HepG2 (cell line): ENCODE measurements around the gene AHCY. TPM values are rescaled to one million over a fixed set of nuclear protein-coding genes. Genes with fewer than 3 reads are reported as not detected.
A peak's percentile ranks its signal among the peaks of the same experiment; 100 is the strongest.

ENCODE experiments used
- CHD2 ChIP-seq: IDR thresholded peaks from 2 replicates; pipeline ENCODE4 v1.6.1; 2011; ENCODE audit warnings: low read depth, low read length, improper control_type of control experiment
- GMEB2 ChIP-seq: IDR thresholded peaks from 2 replicates; pipeline ENCODE4 v1.6.1; 2016; ENCODE audit warnings: missing biosample characterization, missing genetic modification reagents, low read depth
- HNF4G ChIP-seq, 2 experiments: sonication (generic) in 1 of 2; formaldehyde crosslinking in 1 of 2; IDR thresholded peaks; 2 replicates each; pipeline versions ENCODE4 v1.4.0 to v1.6.1; 2011 to 2020; ENCODE audit warnings: borderline replicate concordance in 2 of 2, low read depth in 2 of 2, mild to moderate bottlenecking in 2 of 2, low read length in 1 of 2, missing genetic modification reagents in 1 of 2, moderate library complexity in 1 of 2
- IRF1 ChIP-seq: sonication (generic); formaldehyde crosslinking; IDR thresholded peaks from 2 replicates; pipeline ENCODE4 v1.4.0; 2020; ENCODE audit warnings: low read depth, mild to moderate bottlenecking, missing genetic modification reagents
- IRX3 ChIP-seq: sonication (generic); formaldehyde crosslinking; IDR thresholded peaks from 2 replicates; pipeline ENCODE4 v1.8.1; 2023; ENCODE audit warnings: mild to moderate bottlenecking, low read depth, missing genetic modification reagents, borderline replicate concordance
- MNT ChIP-seq: fragments of 450-650 bp; IDR thresholded peaks from 2 replicates; pipeline ENCODE4 v1.6.1; 2016
- MTA3 ChIP-seq: sonication (generic); formaldehyde crosslinking; IDR thresholded peaks from 2 replicates; pipeline ENCODE4 v1.4.0; 2020; ENCODE audit warnings: missing genetic modification reagents
- PCBP2 ChIP-seq: fragments of 200-400 bp; formaldehyde crosslinking; optimal IDR thresholded peaks from 2 replicates; pipeline ENCODE3; 2018; ENCODE audit warnings: low read length, low read depth; ENCODE audit not compliant: poor library complexity, severe bottlenecking
- POLR2A ChIP-seq, 2 experiments: IDR thresholded peaks; 2 replicates each; pipeline ENCODE4 v1.6.1; 2011; ENCODE audit warnings: low read depth in 2 of 2, low read length in 2 of 2, mild to moderate bottlenecking in 1 of 2, moderate library complexity in 1 of 2; ENCODE audit not compliant: insufficient read depth in 1 of 2
- PRPF4 ChIP-seq: fragments of 200-400 bp; formaldehyde crosslinking; IDR thresholded peaks from 2 replicates; pipeline ENCODE4 v1.6.1; 2016; ENCODE audit warnings: low read length, low read depth; ENCODE audit not compliant: poor library complexity, severe bottlenecking
- REST ChIP-seq, 2 experiments: IDR thresholded peaks; 2 replicates each; pipeline ENCODE4 v1.6.1; 2011 to 2012; ENCODE audit warnings: low read length in 2 of 2, borderline replicate concordance in 1 of 2, low read depth in 1 of 2, mild to moderate bottlenecking in 1 of 2, moderate library complexity in 1 of 2
- SMARCC2 ChIP-seq: fragments of 450-650 bp; IDR thresholded peaks from 2 replicates; pipeline ENCODE4 v1.6.1; 2017; ENCODE audit warnings: antibody characterized with exemption, mild to moderate bottlenecking
- SRY ChIP-seq: sonication (generic); formaldehyde crosslinking; IDR thresholded peaks from 2 replicates; pipeline ENCODE4 v1.8.0; 2022; ENCODE audit warnings: mild to moderate bottlenecking, missing genetic modification reagents
- ZIK1 ChIP-seq: sonication (generic); formaldehyde crosslinking; IDR thresholded peaks from 2 replicates; pipeline ENCODE4 v1.5.0; 2020; ENCODE audit warnings: mild to moderate bottlenecking, low read depth, missing genetic modification reagents, borderline replicate concordance
- ZNF274 ChIP-seq: sonication (generic); formaldehyde crosslinking; IDR thresholded peaks from 2 replicates; pipeline ENCODE4 v1.5.1; 2020; ENCODE audit warnings: mild to moderate bottlenecking, missing genetic modification reagents
- ZNF281 ChIP-seq: sonication (generic); formaldehyde crosslinking; IDR thresholded peaks from 2 replicates; pipeline ENCODE4 v1.4.0; 2020; ENCODE audit warnings: missing genetic modification reagents, borderline replicate concordance
- ZNF737 ChIP-seq: sonication (generic); formaldehyde crosslinking; IDR thresholded peaks from 2 replicates; pipeline ENCODE4 v1.5.0; 2020; ENCODE audit warnings: missing genetic modification reagents, mild to moderate bottlenecking, borderline replicate concordance
- ZNF746 ChIP-seq: sonication (generic); formaldehyde crosslinking; IDR thresholded peaks from 2 replicates; pipeline ENCODE4 v1.8.0; 2022; ENCODE audit warnings: mild to moderate bottlenecking, missing genetic modification reagents
- polyA plus RNA-seq, 8 experiments: library from polyadenylated mRNA; depleted of rRNA in 3 of 8; stranded (reverse) in 7 of 8; unstranded in 1 of 8; fragments of >200 nt; fragmentation: Illumina TruSeq in 4 of 8; extraction: Trizol in 4 of 8; gene quantifications; 2 replicates each; pipeline versions ENCODE4 v1.2.1 to v1.2.3, GENCODE V29; 2011 to 2016; ENCODE audit warnings: low read depth in 4 of 8, missing spikeins in 1 of 8, mixed read lengths in 1 of 8; ENCODE audit not compliant: insufficient read depth in 1 of 8
- total RNA-seq, 5 experiments: library from RNA; depleted of rRNA; stranded (reverse); fragments of >200 nt; fragmentation: Illumina TruSeq; extraction: Trizol; gene quantifications; 2 replicates each; pipeline ENCODE4 v1.2.3, GENCODE V29; 2016; ENCODE audit warnings: low read depth in 1 of 5

Gene AHCY
- total and polyA plus RNA-seq, 2 of the 13 experiments (the other 11 are each of a cell fraction or from before 2014, with no cell fraction given) = 407 to 419 TPM

GRCh38 chr20:34312544-34313217 lies 9.5 kb upstream of the AHCY start (continued):
- no peak for TF ChIP-seq IRX3 (CRISPR knock-in tag)
- TF ChIP-seq PCBP2 = no peak
- TF ChIP-seq SRY = no peak
- no peak for TF ChIP-seq ZNF737 (CRISPR knock-in tag)
- no peak for TF ChIP-seq REST (IDR thresholded peaks at IDR 0.05; ENCODE audit: borderline replicate concordance in 1 of 2, low read depth in 1 of 2, low read length in 2 of 2)
- TF ChIP-seq GMEB2 = no peak
- TF ChIP-seq CHD2 = no peak
- peak; percentile 73; the same call in 1 of the 2 replicates for TF ChIP-seq ZNF274 (CRISPR knock-in tag)
- no peak for TF ChIP-seq MTA3 (CRISPR knock-in tag)
- 0 out of 2 replicates have a peak, but pooled peaks have one; percentile 35 for TF ChIP-seq ZNF746
- peak; percentile 53; the same call in 1 of the 2 replicates for TF ChIP-seq ZIK1 (CRISPR knock-in tag)
- TF ChIP-seq ZNF281 = peak; percentile 56; the same call in 1 of the 2 replicates
- TF ChIP-seq SMARCC2 = no peak
- no peak for TF ChIP-seq IRF1 (CRISPR knock-in tag)
- TF ChIP-seq HNF4G (IDR thresholded peaks at IDR 0.05; ENCODE audit: borderline replicate concordance, low read depth, low read length) = peak; percentile 88
- peak; percentile 95 for TF ChIP-seq HNF4G (CRISPR knock-in tag; IDR thresholded peaks at IDR 0.05; ENCODE audit: borderline replicate concordance, low read depth)
- TF ChIP-seq PRPF4 = no peak
- no peak for TF ChIP-seq POLR2A (IDR thresholded peaks at IDR 0.05; ENCODE audit: insufficient read depth in 1 of 2, low read depth in 2 of 2, low read length in 2 of 2)
- no peak for TF ChIP-seq MNT
